Spleen (tissue), 11 donors: ENCODE data around the gene PRDX5. TPM values are rescaled to one million over a fixed set of nuclear protein-coding genes. Genes with fewer than 3 reads are reported as not detected.
"Not testable (repeated sequence)": the region's sequence is repeated elsewhere in the genome, so short reads cannot be mapped to it uniquely, and the experiment has no call there.

Source experiments
- DNase-seq: peaks from one replicate; pipeline ENCODE4 v3.0.0-alpha.2; 2020
- H3K27ac ChIP-seq, 8 donors: fragments of 200-600 bp; sonication (generic) in 7 of 8; 1 replicate in 4 of 8; 2 replicates in 4 of 8; pipeline versions ENCODE4 v1.5.0 to v1.8.0; 2016 to 2021; ENCODE audit warnings: inconsistent platforms in 4 of 8, mild to moderate bottlenecking in 4 of 8, moderate library complexity in 1 of 8
- H3K27me3 ChIP-seq, 7 donors: fragments of 200-600 bp; sonication (generic) in 6 of 7; replicated peaks in 1 of 7; 1 replicate in 4 of 7; 2 replicates in 3 of 7; pipeline versions ENCODE4 v1.5.0 to v1.8.0; 2016 to 2021; ENCODE audit warnings: inconsistent platforms in 3 of 7, mild to moderate bottlenecking in 1 of 7
- H3K36me3 ChIP-seq, 6 donors: fragments of 200-600 bp; sonication (generic) in 5 of 6; 1 replicate in 4 of 6; 2 replicates in 2 of 6; pipeline versions ENCODE4 v1.5.0 to v1.8.0; 2016 to 2021; ENCODE audit warnings: inconsistent platforms in 2 of 6
- H3K4me1 ChIP-seq, 6 donors: fragments of 200-600 bp; sonication (generic) in 5 of 6; 1 replicate in 3 of 6; 2 replicates in 3 of 6; pipeline versions ENCODE4 v1.5.0 to v1.8.0; 2016 to 2021; ENCODE audit warnings: inconsistent platforms in 3 of 6
- H3K4me3 ChIP-seq, 8 donors: fragments of 200-600 bp; sonication (generic) in 7 of 8; 1 replicate in 4 of 8; 2 replicates in 4 of 8; pipeline versions ENCODE4 v1.5.0 to v1.8.0; 2016 to 2021; ENCODE audit warnings: inconsistent platforms in 4 of 8, mild to moderate bottlenecking in 4 of 8, moderate library complexity in 2 of 8
- H3K9me3 ChIP-seq, 8 donors: fragments of 200-600 bp; sonication (generic) in 7 of 8; 1 replicate in 4 of 8; 2 replicates in 4 of 8; pipeline versions ENCODE4 v1.5.0 to v1.8.0; 2016 to 2021; ENCODE audit warnings: inconsistent platforms in 4 of 8
- CTCF ChIP-seq, 11 experiments: fragments of 200-600 bp in 7 of 11; fragments of 450-650 bp in 4 of 11; sonication (generic) in 4 of 11; IDR thresholded peaks in 8 of 11; conservative IDR thresholded peaks in 3 of 11; 1 replicate in 7 of 11; 2 replicates in 4 of 11; pipeline versions ENCODE4 v1.4.0 to v1.8.0; 2016 to 2021; ENCODE audit warnings: antibody characterized with exemption in 11 of 11, inconsistent platforms in 4 of 11, mild to moderate bottlenecking in 1 of 11
- POLR2A ChIP-seq, 3 donors: fragments of 450-650 bp; IDR thresholded peaks; one replicate each; pipeline ENCODE4 v1.5.1; 2017; ENCODE audit warnings: antibody characterized with exemption in 3 of 3, mild to moderate bottlenecking in 1 of 3
- POLR2AphosphoS5 ChIP-seq, 3 donors: sonication (generic); formaldehyde crosslinking; IDR thresholded peaks; one replicate each; pipeline ENCODE4 v1.5.1; 2017; ENCODE audit warnings: antibody characterized with exemption in 3 of 3
- WGBS, 5 donors: extraction: QIAGEN DNeasy Blood & Tissue Kit in 3 of 5; methylation state at CpG; one replicate each; pipeline versions ENCODE4 v1.1.5 to v1.1.7; 2013 to 2018; 5-methylcytosine and 5-hydroxymethylcytosine counted together
- intact Hi-C: fragments of 100-400 bp; cut with DNase I; formaldehyde crosslinking; loops from one replicate; pipeline ENCODE4 v1.15.0; 2023; ENCODE audit warnings: low total_unique reads
- polyA plus RNA-seq, 3 donors: library from polyadenylated mRNA; stranded (reverse); fragments of 200-250 nt; gene quantifications; one replicate each; pipeline ENCODE4 v1.2.1, GENCODE V29; 2013
- total RNA-seq, 7 donors: library from RNA; depleted of rRNA in 3 of 7; stranded (reverse); fragments of >200 nt in 3 of 7; fragmentation: NEBNext Ultra II Directional in 4 of 7; extraction: Animal tissue kit (Norgen Biotek cat#: 25700) in 4 of 7; gene quantifications; one replicate each; pipeline versions ENCODE4 v1.1.0 to v1.2.1, GENCODE V29; 2016 to 2021
- donor health status: healthy with polysubstance abuse.
- donor health status: DM: no; HTN: no; CAD: no; lungs with moderate emphysema.
- donor health status: DM: no; HTN: no; CAD: no.
- donor health status: Bipolar disorder and iron deficiency.
- donor health status: healthy.
- donor health status: DM: no; HTN: no; CAD: no.
- donor health status: DM: yes; HTN: yes; CAD: no.

PRDX5 gene
- total and polyA plus RNA-seq, 10 donors, result 77.0 to 302 (median 133) TPM

GRCh38 chr11:64314805-64315561, 2.9 kb upstream of the PRDX5 start:
- no peak for DNase-seq
- TF ChIP-seq POLR2A (IDR thresholded peaks at IDR 0.05) (no peak), POLR2AphosphoS5 (IDR thresholded peaks at IDR 0.05) (peak in 1 of 3 donors; percentile 37)
- peaks cover 0 to 68% (median 26%) of the 10 kb centered on the region in 6 donors for H3K36me3 ChIP-seq
- WGBS, 5 donors, result 90 to 95% (median 93%) methylated on average over 14 to 24 of the region's 24 CpGs
- H3K27me3 ChIP-seq, result no peaks in the 10 kb centered on the region
- no peaks in the 10 kb centered on the region for H3K9me3 ChIP-seq
- H3K27ac ChIP-seq, result peak overlapping the region in 3 of 8 donors; percentile 65 to 95 (median 81)
- H3K4me3 ChIP-seq, result no peak overlapping the region
- H3K4me1 ChIP-seq, result peaks cover 4 to 66% (median 35%) of the 10 kb centered on the region in 6 donors
- intact Hi-C loops, result no loop called here

GRCh38 chr11:64315667-64316526, 2.0 kb upstream of the PRDX5 start:
- H3K27ac ChIP-seq, result peak overlapping the region in 6 of 8 donors; percentile 95 to 100 (median 99)
- 76 to 89% (median 84%) methylated on average over 23 to 25 of the region's 25 CpGs for WGBS, 5 donors
- H3K36me3 ChIP-seq, result peaks cover 0 to 69% (median 32%) of the 10 kb centered on the region in 6 donors
- peaks cover 4 to 70% (median 39%) of the 10 kb centered on the region in 6 donors for H3K4me1 ChIP-seq
- H3K9me3 ChIP-seq, DNase-seq, H3K27me3 ChIP-seq, intact Hi-C loops: not testable (repeated sequence)
- peak in 1 of 3 donors; percentile 49 for TF ChIP-seq POLR2AphosphoS5 (IDR thresholded peaks at IDR 0.05)
- H3K4me3 ChIP-seq, result peak overlapping the region in 6 of 8 donors; percentile 69 to 79 (median 74)

GRCh38 chr11:64316672-64317324, 1.1 kb upstream of the PRDX5 start:
- H3K4me3 ChIP-seq, result peak overlapping the region; percentile 52 to 79 (median 74)
- peaks cover 0 to 69% (median 35%) of the 10 kb centered on the region in 6 donors for H3K36me3 ChIP-seq
- H3K9me3 ChIP-seq, result no peaks in the 10 kb centered on the region
- no peak for DNase-seq
- TF ChIP-seq POLR2AphosphoS5 (IDR thresholded peaks at IDR 0.05) (no peak), CTCF (IDR thresholded peaks at IDR 0.05 in 8 of 11, conservative IDR thresholded peaks at IDR 0.05 in 3 of 11) (peak in 3 of 11 experiments; percentile 13 to 32 (median 27))
- no peaks in the 10 kb centered on the region for H3K27me3 ChIP-seq
- WGBS, 5 donors, result 5 to 22% (median 6%) methylated on average over 11 to 32 of the region's 32 CpGs
- H3K27ac ChIP-seq, result peak overlapping the region; percentile 93 to 100 (median 99)
- peaks cover 4 to 71% (median 39%) of the 10 kb centered on the region in 6 donors for H3K4me1 ChIP-seq
- intact Hi-C loops, result no loop called here

GRCh38 chr11:64317325-64317960, 478 bp upstream of the PRDX5 start, which contains the start of gene TRMT112:
TRMT112 (minus strand) TSS chr11:64317559; CDS start chr11:64317526, 33 bp downstream.
- peaks cover 0 to 71% (median 39%) of the 10 kb centered on the region in 6 donors for H3K36me3 ChIP-seq
- peak within 1 kb of the TSS; percentile 93 to 100 (median 99) for H3K27ac ChIP-seq
- peak within 1 kb of the TSS; percentile 52 to 79 (median 74) for H3K4me3 ChIP-seq
- H3K9me3 ChIP-seq, result no peaks in the 10 kb centered on the region
- intact Hi-C loops, result no loop called here
- no peaks in the 10 kb centered on the region for H3K27me3 ChIP-seq
- peak in 2 of 3 donors; percentile 14 to 45 for TF ChIP-seq POLR2A (IDR thresholded peaks at IDR 0.05)
- TF ChIP-seq CTCF (IDR thresholded peaks at IDR 0.05 in 8 of 11, conservative IDR thresholded peaks at IDR 0.05 in 3 of 11), result no peak
- peak; percentile 94 to 98 (median 95) for TF ChIP-seq POLR2AphosphoS5 (IDR thresholded peaks at IDR 0.05)
- WGBS, 5 donors, result 0% methylated on average over 38 to 43 of the region's 43 CpGs
- H3K4me1 ChIP-seq, result peaks cover 4 to 69% (median 39%) of the 10 kb centered on the region in 6 donors
- DNase-seq, result peak; percentile 96
